NCI-H2171 (cell line): ENCODE measurements around the gene ENOX1.

ENCODE experiments used
- DNase-seq: peaks from one replicate; lab custom pipeline; 2025; lab: John Stamatoyannopoulos, UW

Gene ENOX1

GRCh38 chr13:43744261-43745031 lies 42.3 kb downstream of the ENOX1 start:
- no peak for DNase-seq

- no peak for DNase-seq
These were observed 43.9 kb downstream of the ENOX1 start for GRCh38 chr13:43742911-43743310.

GRCh38 chr13:43737392-43737923 lies 49.3 kb downstream of the ENOX1 start:
- DNase-seq = no peak

- DNase-seq = no peak
These were observed 54.0 kb downstream of the ENOX1 start for GRCh38 chr13:43732726-43733125.

- no peak for DNase-seq
These were observed 55.5 kb downstream of the ENOX1 start for GRCh38 chr13:43731296-43731695.

GRCh38 chr13:43730642-43731041 lies 56.1 kb downstream of the ENOX1 start:
- no peak for DNase-seq

GRCh38 chr13:43728421-43728820 lies 58.4 kb downstream of the ENOX1 start:
- DNase-seq = no peak

- no peak for DNase-seq
These were observed 58.9 kb downstream of the ENOX1 start for GRCh38 chr13:43727856-43728255.

GRCh38 chr13:43725460-43725859 lies 61.3 kb downstream of the ENOX1 start:
- no peak for DNase-seq

GRCh38 chr13:43720780-43721397 lies 65.9 kb downstream of the ENOX1 start:
- no peak for DNase-seq

- no peak for DNase-seq
These were observed 88.0 kb downstream of the ENOX1 start for GRCh38 chr13:43698758-43699157.

GRCh38 chr13:43698009-43698408 lies 88.8 kb downstream of the ENOX1 start:
- DNase-seq = no peak

GRCh38 chr13:43697323-43697722 lies 89.4 kb downstream of the ENOX1 start:
- no peak for DNase-seq

GRCh38 chr13:43694146-43694664 lies 92.6 kb downstream of the ENOX1 start:
- no peak for DNase-seq

- DNase-seq = no peak
These were observed 93.1 kb downstream of the ENOX1 start for GRCh38 chr13:43693639-43694038.

GRCh38 chr13:43688227-43688907 lies 98.4 kb downstream of the ENOX1 start:
- DNase-seq = no peak

GRCh38 chr13:43687038-43687437 lies 99.7 kb downstream of the ENOX1 start:
- DNase-seq = no peak

GRCh38 chr13:43686557-43686956 lies 100.2 kb downstream of the ENOX1 start:
- no peak for DNase-seq

GRCh38 chr13:43684963-43685725 lies 101.6 kb downstream of the ENOX1 start:
- DNase-seq = no peak

GRCh38 chr13:43682701-43683100 lies 104.1 kb downstream of the ENOX1 start:
- DNase-seq = no peak

- DNase-seq = no peak
These were observed 110.5 kb downstream of the ENOX1 start for GRCh38 chr13:43676320-43676719.

GRCh38 chr13:43675577-43675976 lies 111.2 kb downstream of the ENOX1 start:
- DNase-seq = no peak
